ENCODE data around the gene UNC93A.
"Not testable (repeated sequence)": the region's sequence is repeated elsewhere in the genome, so short reads cannot be mapped to it uniquely, and the experiment has no call there.

UNC93A gene

GRCh38 chr6:167293590-167294091 is 2.5 kb downstream of the UNC93A start:
- no peak for DNase-seq (ENCODE audit: low spot score)

DNA sequence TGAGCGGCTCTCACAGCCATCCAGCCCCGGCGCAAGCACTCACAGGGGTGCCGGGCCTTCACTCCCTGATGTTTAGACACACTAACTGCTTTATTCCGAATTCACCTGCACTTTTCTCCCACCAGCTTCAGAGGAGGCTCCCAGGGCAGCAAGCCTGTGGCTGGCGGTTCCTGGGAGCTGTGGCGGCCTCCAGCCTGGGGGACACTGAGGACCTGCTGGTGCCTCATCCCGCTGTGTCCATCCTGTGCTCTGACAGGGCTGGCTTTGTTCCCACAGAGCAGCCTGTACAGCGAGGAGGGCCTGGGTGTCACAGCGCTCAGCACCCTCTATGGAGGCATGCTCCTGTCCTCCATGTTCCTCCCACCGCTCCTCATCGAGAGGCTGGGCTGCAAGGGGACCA is 3.1 kb downstream of the UNC93A start:
- DNase-seq (ENCODE audit: low spot score), result no peak

GRCh38 chr6:167294651-167295494 is 3.8 kb downstream of the UNC93A start:
- no peak for DNase-seq (ENCODE audit: low spot score)

GRCh38 chr6:167295495-167296292 is 4.6 kb downstream of the UNC93A start:
- no peak for DNase-seq (ENCODE audit: low spot score)

- no peak for DNase-seq (ENCODE audit: low spot score)
Measured at GRCh38 chr6:167296293-167296690, 5.2 kb downstream of the UNC93A start.

DNA sequence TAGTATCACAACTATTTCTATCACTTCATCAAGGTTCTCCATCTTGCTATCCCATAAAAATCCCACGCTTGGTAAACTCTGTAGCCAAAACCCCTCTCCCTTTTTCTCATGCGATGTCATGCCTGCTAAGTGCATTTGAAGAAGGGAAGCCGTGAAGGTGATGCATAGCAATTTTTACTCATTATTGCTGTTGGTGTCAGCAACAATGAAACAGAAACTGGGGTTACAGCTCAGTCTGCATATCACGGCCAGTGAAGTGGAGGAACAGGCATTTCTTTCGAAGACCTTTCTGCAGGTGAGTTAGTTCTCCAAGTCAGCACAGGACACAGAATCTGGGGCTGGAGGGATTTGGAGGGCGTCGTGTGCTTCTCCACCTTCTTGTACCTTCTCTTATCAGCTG is 5.8 kb downstream of the UNC93A start:
- no peak for DNase-seq (ENCODE audit: low spot score)

DNA sequence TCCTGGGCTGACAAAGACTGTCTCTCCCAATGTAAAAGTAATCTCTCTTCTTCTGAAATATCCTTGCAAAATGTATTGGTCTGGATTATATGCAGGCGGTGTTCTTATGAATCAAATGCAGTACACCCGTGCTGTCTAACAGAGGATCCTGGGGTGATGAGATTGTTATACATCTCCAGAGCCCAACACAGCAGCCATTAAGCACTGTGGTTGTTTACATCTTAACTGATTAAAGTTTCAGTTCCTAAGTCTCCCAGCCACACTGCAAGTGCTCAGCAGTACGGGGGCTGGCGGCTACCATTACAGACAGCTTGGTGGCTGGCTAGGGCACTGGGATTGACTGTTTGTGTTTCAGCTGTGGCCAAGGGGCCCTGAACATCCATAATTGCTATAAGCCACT is 7.0 kb downstream of the UNC93A start:
- DNase-seq (ENCODE audit: low spot score), result no peak

DNA sequence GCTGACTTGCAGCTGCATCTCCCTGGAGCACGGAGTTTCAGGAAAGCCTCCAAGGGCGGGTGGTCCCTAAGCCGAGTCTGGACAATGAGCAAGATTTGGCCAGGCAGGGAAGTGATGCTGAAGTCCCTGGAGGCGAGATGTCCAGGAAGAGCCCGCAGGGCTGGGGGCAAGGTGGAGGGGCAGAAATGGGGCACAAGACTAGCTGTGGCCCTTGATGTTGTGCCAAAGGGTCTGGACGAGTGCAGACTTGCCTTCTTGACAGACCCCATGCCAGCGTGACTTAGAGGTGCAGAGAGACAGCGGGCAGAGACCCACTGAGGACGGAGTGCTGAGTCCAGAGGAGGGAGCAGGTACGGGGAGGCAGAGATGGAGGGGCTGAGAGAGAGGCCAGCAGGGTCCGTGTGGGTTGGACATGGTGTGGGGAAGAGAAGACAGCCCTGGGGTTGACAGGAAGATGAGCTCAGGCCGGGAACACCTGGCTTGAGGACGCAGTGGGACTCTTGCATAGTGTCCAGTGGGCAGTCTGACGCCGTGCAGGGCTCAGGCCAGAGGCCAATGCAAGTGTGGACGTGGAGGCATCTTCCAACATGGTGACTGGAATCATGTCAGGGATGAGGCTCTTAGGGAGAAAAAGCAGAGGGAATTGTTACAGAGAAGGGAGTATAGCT is 8.7 kb downstream of the UNC93A start:
- DNase-seq (ENCODE audit: low spot score), result no peak

GRCh38 chr6:167300902-167301777 is 10.0 kb downstream of the UNC93A start:
- no peak for DNase-seq (ENCODE audit: low spot score)

DNA sequence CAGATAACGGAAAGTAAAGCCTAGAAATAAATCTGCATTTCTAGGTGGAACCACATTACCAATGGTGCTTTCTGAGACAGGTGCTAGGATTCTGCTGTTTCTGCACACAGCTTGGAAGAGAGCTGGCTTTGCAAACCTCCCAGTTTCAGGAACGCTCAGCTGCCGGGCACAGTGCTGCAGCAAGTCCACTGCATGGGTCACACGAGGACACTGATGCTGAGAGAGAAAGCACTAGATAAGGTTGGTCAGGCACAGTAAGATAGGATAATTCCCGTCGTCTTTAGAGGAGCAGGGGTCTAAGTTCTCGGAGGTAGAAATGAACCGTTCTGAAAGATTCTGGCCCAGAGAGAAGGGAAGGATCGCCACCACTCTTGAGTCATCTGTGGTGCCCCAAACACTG is 11.0 kb downstream of the UNC93A start:
- DNase-seq (ENCODE audit: low spot score), result no peak

GRCh38 chr6:167302796-167303195 is 11.7 kb downstream of the UNC93A start:
- no peak for DNase-seq (ENCODE audit: low spot score)

DNA sequence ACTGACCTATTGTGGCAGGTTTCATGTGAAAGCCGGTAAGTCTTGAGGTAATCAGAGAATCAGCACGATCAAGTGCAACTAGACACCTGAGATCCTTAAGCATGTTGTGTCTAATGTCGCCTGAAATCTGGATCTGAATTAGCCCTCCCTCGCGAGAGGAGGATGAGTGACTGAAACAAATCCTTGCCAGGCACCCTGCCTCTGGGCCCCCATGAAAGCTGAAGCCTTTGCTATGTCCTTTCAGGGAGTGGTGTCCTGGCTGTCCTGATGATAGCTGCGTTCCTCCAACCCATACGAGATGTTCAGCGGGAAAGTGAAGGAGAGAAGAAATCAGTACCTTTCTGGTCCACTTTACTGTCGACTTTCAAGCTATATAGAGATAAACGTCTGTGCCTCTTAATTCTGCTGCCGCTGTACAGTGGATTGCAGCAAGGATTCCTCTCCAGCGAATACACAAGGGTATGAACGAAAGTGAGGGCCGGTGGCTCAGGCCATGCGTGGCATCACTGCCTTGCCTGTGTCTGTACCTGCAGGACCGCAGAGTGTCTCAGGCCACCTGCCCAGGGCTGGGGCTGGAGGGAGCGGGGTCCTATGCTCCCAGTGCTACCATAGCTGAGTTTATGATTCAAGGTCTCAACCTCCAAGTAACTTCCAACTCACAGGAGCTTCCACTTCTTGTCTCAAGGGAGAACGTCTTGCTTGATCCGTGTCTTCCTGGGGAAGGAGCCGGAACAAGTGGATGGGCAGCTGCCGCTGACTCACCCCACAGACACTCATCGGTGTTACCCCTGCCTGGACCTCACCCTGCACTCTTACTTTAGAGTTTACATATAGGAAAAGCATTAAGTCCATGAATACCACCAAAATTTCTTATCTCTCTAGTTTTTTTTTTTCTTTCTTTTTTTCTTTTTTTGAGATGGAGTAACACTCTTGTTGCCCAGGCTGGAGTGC is 12.8 kb downstream of the UNC93A start:
- no peak for DNase-seq (ENCODE audit: low spot score)

DNA sequence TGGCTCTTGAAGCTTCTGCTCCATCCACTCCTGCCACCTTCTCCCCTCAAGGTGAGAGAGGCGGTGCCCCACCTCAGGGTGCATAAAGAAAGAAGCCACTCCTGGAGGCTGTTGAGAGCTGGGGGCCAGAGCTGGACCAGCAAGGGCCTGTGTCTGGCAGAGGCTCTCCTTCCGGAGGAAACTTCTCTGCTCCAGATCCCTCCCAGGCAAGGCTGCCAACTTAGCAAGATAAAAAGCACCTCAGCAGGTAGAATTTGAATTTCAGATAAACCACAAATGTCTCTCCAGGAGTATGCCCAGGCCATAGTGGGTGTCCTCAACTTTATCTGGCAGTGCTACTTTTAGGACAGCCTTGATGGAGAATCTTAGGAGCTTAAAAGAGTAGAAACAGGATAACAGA is 13.8 kb downstream of the UNC93A start:
- no peak for DNase-seq (ENCODE audit: low spot score)

- no peak for DNase-seq (ENCODE audit: low spot score)
Measured at GRCh38 chr6:167305796-167306195, 14.7 kb downstream of the UNC93A start.

GRCh38 chr6:167306401-167306998 is 15.4 kb downstream of the UNC93A start:
- no peak for DNase-seq (ENCODE audit: low spot score)

DNA sequence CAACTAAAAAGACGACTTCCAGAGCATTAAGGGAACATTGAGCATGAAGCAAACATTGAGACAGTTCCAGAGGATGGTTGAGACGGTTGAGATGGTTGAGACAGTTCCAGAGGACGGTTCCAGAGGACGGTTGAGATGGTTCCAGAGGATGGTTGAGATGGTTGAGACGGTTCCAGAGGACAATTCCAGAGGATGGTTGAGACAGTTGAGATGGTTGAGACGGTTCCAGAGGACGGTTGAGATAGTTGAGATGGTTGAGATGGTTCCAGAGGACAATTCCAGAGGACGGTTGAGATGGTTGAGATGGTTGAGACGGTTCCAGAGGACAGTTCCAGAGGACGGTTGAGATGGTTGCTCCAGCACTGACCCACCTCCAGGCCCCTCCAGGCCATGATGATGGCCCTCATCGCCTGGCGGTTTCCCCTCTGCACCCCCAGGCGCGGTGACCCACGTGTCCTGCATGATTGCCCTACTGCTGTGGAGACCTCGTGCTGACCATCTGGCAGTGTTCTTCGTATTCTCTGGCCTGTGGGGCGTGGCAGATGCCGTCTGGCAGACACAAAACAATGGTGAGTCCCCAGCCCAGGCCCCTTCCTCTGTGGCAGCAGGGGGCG is 16.3 kb downstream of the UNC93A start:
- DNase-seq (ENCODE audit: low spot score), result no peak

GRCh38 chr6:167308207-167308606 is 17.1 kb downstream of the UNC93A start:
- no peak for DNase-seq (ENCODE audit: low spot score)

DNA sequence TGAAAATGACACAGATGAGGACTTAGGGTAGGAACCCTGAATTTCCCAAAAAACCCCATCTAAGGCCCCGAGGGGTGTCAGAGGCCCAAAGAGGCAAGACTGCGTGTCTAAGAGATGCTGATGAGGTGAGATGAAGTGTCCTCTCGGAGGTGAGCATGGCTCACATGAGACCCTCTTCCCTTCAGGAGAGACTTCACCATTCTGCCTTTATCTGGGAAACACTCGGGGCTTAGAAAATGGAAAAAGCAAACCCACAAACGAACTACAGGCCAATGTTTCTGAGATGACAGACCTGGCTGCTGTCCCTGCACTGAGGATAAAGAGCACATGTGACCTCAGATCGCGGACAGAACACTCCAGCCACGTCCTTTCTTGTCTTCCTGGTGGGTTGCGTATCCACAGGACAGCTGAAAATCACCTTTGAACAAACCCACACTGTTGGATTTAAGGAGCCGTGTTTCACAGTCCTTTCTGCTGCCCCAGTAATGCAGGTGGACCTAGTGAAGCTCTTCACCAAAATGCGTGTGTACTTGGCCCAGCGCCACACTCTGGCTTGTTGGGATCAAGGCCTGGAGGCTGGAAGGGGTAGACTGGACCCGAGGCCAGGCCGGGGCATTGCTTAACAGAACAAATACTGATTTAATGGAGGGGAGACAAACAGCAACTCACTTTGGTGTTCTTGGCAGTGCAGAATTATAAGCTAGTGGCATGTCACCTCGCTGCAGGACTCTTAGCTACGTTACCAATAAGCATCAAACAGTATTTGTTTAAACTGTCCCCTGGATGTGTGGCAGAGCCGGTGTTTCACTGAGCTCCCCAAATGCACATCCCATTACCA is 18.5 kb downstream of the UNC93A start:
- DNase-seq (ENCODE audit: low spot score), result not testable (repeated sequence)

DNA sequence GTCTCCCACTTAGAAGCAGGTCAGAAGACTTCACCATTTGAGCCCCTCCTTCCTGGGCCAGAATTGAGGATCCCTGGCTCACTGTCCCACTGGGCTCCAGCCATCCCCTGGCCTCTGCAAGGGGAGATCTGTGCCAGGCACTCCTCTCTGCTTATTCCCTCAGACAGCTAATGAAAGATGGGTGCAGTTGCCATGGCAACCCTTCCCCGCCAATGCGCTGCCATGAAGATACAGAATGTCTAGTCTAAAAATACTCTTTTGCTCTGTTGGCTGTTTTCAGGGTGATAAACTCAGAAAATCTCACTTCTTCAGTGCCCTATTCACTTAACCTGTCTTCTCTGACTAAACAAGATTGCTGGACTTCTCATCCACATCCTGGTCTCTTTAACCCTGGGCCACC is 20.2 kb downstream of the UNC93A start:
- DNase-seq (ENCODE audit: low spot score), result no peak
